ENCODE results near the gene LDLRAD4.

The LDLRAD4 gene

DNA sequence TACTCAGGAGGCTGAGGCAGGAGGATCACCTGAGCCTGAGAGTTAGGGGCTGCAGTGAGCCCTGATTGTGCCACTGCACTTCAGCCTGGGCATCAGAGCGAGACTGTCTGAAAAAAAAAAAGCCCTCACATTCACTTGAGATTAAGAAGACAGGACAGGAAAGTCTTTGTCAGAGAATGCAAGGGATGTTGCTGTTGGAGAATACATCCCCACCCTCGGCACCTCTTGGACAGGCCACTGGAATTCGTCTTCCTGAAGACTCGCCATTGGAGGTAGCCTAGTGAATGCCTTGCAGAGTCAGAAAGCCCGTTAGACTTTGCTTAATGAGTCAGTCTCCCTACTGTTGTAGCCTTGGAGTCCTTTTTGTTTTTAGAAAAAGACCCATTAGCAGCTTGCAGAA, 302.2 kb downstream of the LDLRAD4 start:
- H3K9me3 ChIP-seq (ENCODE audit: low read depth, low read length): no peaks in the 10 kb centered on the region
- TF ChIP-seq POLR2AphosphoS5 (IDR thresholded peaks at IDR 0.05; ENCODE audit: borderline replicate concordance, low read depth, low read length) (no peak), EZH2 (IDR thresholded peaks at IDR 0.05) (no peak), FOXP2 (optimal IDR thresholded peaks at IDR 0.05; ENCODE audit: control extremely low read depth, extremely low read length, insufficient read depth) (no peak)
- no peaks in the 10 kb centered on the region for H3K36me3 ChIP-seq (ENCODE audit: insufficient read depth, low read length)
- no peak overlapping the region for H3K9ac ChIP-seq (ENCODE audit: insufficient read length)
- H3K27ac ChIP-seq: no peak overlapping the region
- no peak overlapping the region for H3K4me3 ChIP-seq
- DNase-seq (ENCODE audit: low read depth, low spot score): no peak

- no peak overlapping the region for H3K9ac ChIP-seq (ENCODE audit: insufficient read length)
- H3K4me3 ChIP-seq: no peak overlapping the region
- no peak overlapping the region for H3K27ac ChIP-seq
- no peaks in the 10 kb centered on the region for H3K9me3 ChIP-seq (ENCODE audit: low read depth, low read length)
- H3K36me3 ChIP-seq (ENCODE audit: insufficient read depth, low read length): no peaks in the 10 kb centered on the region
- TF ChIP-seq EZH2 (IDR thresholded peaks at IDR 0.05) (no peak), FOXP2 (optimal IDR thresholded peaks at IDR 0.05; ENCODE audit: control extremely low read depth, extremely low read length, insufficient read depth) (no peak), POLR2AphosphoS5 (IDR thresholded peaks at IDR 0.05; ENCODE audit: borderline replicate concordance, low read depth, low read length) (no peak)
- no peak for DNase-seq (ENCODE audit: low read depth, low spot score)
These were observed 302.9 kb downstream of the LDLRAD4 start for GRCh38 chr18:13521418-13521817.

GRCh38 chr18:13522256-13522655, 303.7 kb downstream of the LDLRAD4 start:
- H3K27ac ChIP-seq: no peak overlapping the region
- no peaks in the 10 kb centered on the region for H3K36me3 ChIP-seq (ENCODE audit: insufficient read depth, low read length)
- H3K9ac ChIP-seq (ENCODE audit: insufficient read length): no peak overlapping the region
- no peaks in the 10 kb centered on the region for H3K9me3 ChIP-seq (ENCODE audit: low read depth, low read length)
- DNase-seq (ENCODE audit: low read depth, low spot score): no peak
- no peak overlapping the region for H3K4me3 ChIP-seq
- TF ChIP-seq POLR2AphosphoS5 (IDR thresholded peaks at IDR 0.05; ENCODE audit: borderline replicate concordance, low read depth, low read length): no peak
- TF ChIP-seq EZH2 (IDR thresholded peaks at IDR 0.05): no peak
- TF ChIP-seq FOXP2 (optimal IDR thresholded peaks at IDR 0.05; ENCODE audit: control extremely low read depth, extremely low read length, insufficient read depth): no peak

DNA sequence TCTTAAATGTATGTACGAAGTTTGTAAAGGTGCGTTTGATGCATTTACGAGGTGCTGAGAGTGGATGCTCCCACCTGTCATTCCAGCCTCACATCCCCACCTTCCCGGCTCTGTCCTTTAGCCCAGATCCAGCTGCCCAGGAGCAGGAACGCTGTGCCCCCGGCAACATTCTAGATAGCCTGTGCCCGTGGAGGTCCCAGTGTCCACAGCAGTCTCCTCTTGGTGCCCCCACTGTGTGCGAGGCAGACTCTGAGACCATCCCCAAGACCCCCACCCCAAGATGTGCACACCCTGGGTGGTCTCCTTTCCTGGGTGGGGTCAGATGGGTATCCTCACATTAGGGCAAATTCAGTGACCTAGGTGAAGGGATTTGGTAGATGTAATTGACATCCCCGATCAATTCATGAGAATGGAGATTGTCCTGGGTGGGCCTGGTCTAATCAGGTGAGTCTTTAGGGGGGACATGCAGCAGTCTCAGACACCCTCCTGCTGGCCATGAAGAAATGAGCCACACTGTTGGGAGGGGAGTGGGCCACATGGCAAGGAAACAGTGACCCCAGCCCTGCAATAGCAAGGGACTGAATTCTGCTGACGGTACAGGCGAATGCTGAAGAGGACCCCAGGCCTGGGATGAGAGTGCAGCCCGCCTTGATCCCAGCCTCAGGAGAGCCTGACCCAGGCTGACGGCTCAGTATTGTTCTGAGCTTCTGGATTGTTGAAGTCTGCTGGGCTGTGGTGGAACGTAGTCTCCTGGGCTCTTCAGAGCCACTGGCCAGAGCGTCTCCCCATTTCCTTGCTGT, 304.5 kb downstream of the LDLRAD4 start:
- no peak for TF ChIP-seq FOXP2 (optimal IDR thresholded peaks at IDR 0.05; ENCODE audit: control extremely low read depth, extremely low read length, insufficient read depth)
- TF ChIP-seq POLR2AphosphoS5 (IDR thresholded peaks at IDR 0.05; ENCODE audit: borderline replicate concordance, low read depth, low read length): no peak
- TF ChIP-seq EZH2 (IDR thresholded peaks at IDR 0.05): no peak
- Histone ChIP-seq H3K9me3 (ENCODE audit: low read depth, low read length) (no peaks in the 10 kb centered on the region), H3K9ac (ENCODE audit: insufficient read length) (no peak overlapping the region), H3K4me3 (no peak overlapping the region), H3K36me3 (ENCODE audit: insufficient read depth, low read length) (no peaks in the 10 kb centered on the region), H3K27ac (no peak overlapping the region)
- DNase-seq (ENCODE audit: low read depth, low spot score): no peak

DNA sequence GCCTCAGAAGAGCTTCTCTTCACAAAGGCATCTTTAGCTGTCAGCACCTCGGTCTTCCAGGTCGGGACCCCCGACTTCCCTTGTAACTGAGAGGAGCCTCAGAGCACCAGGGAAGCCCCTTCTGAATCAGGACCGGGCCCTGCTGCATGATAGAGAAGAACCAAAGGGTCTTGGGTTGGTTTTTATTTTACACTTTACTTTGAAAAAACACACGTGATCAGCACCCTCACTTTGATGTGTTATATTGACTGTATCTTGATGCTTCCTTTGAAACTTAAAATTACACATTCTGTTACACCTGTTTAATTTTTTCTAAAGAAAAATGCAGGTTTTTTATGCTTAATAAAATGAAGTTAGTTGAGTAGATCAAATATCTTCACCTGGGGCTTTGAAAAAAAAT, 305.5 kb downstream of the LDLRAD4 start:
- H3K27ac ChIP-seq: no peak overlapping the region
- DNase-seq (ENCODE audit: low read depth, low spot score): no peak
- H3K4me3 ChIP-seq: no peak overlapping the region
- no peaks in the 10 kb centered on the region for H3K36me3 ChIP-seq (ENCODE audit: insufficient read depth, low read length)
- no peak overlapping the region for H3K9ac ChIP-seq (ENCODE audit: insufficient read length)
- no peaks in the 10 kb centered on the region for H3K9me3 ChIP-seq (ENCODE audit: low read depth, low read length)
- TF ChIP-seq FOXP2 (optimal IDR thresholded peaks at IDR 0.05; ENCODE audit: control extremely low read depth, extremely low read length, insufficient read depth) (no peak), EZH2 (IDR thresholded peaks at IDR 0.05) (no peak)

- Histone ChIP-seq H3K9ac (ENCODE audit: insufficient read length) (no peak overlapping the region), H3K9me3 (ENCODE audit: low read depth, low read length) (no peaks in the 10 kb centered on the region), H3K27ac (no peak overlapping the region), H3K36me3 (ENCODE audit: insufficient read depth, low read length) (no peaks in the 10 kb centered on the region), H3K4me3 (no peak overlapping the region)
- DNase-seq (ENCODE audit: low read depth, low spot score): no peak
- TF ChIP-seq EZH2 (IDR thresholded peaks at IDR 0.05): no peak
- TF ChIP-seq FOXP2 (optimal IDR thresholded peaks at IDR 0.05; ENCODE audit: control extremely low read depth, extremely low read length, insufficient read depth): no peak
- TF ChIP-seq POLR2AphosphoS5 (IDR thresholded peaks at IDR 0.05; ENCODE audit: borderline replicate concordance, low read depth, low read length): no peak
These were observed 306.3 kb downstream of the LDLRAD4 start for GRCh38 chr18:13524811-13525210.

DNA sequence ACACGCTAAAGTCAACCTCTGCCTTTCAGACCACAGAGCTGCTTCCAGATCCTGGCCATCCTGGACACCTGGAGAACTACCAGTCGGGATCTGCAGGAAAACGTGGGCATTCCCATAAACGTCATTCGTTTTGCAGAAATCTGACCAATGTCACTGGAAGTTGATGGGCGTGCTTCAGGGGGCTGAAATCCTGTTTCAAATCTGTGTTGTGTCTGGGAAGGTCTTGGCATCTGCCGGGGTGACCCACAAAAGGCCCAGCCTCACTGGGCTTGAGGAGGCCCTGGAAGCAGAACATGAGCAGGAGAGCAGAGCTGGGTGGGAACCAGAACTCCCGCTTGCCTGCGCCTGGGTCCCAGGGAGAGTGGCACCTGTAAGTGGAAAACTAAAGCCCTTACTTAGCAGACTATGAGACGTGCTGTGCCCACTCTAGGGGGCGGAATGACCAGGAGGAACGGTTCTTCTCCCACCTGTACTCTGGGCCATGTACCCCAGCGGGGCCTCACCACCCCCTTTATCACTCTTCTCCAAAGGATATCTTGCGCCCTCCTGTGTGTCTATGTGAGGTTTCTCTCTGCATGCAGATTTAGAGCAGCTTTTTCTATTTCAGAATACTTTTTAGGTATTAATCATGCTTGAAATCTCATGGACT, 306.9 kb downstream of the LDLRAD4 start:
- TF ChIP-seq POLR2AphosphoS5 (IDR thresholded peaks at IDR 0.05; ENCODE audit: borderline replicate concordance, low read depth, low read length) (no peak), EZH2 (IDR thresholded peaks at IDR 0.05) (no peak), FOXP2 (optimal IDR thresholded peaks at IDR 0.05; ENCODE audit: control extremely low read depth, extremely low read length, insufficient read depth) (no peak)
- Histone ChIP-seq H3K4me3 (no peak overlapping the region), H3K36me3 (ENCODE audit: insufficient read depth, low read length) (no peaks in the 10 kb centered on the region), H3K9ac (ENCODE audit: insufficient read length) (no peak overlapping the region), H3K9me3 (ENCODE audit: low read depth, low read length) (no peaks in the 10 kb centered on the region), H3K27ac (no peak overlapping the region)
- DNase-seq (ENCODE audit: low read depth, low spot score): no peak

- Histone ChIP-seq H3K36me3 (ENCODE audit: insufficient read depth, low read length) (no peaks in the 10 kb centered on the region), H3K9ac (ENCODE audit: insufficient read length) (no peak overlapping the region), H3K9me3 (ENCODE audit: low read depth, low read length) (no peaks in the 10 kb centered on the region), H3K27ac (no peak overlapping the region), H3K4me3 (no peak overlapping the region)
- TF ChIP-seq POLR2AphosphoS5 (IDR thresholded peaks at IDR 0.05; ENCODE audit: borderline replicate concordance, low read depth, low read length): no peak
- no peak for TF ChIP-seq FOXP2 (optimal IDR thresholded peaks at IDR 0.05; ENCODE audit: control extremely low read depth, extremely low read length, insufficient read depth)
- TF ChIP-seq EZH2 (IDR thresholded peaks at IDR 0.05): no peak
- DNase-seq (ENCODE audit: low read depth, low spot score): no peak
These were observed 308.0 kb downstream of the LDLRAD4 start for GRCh38 chr18:13526519-13526918.

Measured in SK-N-MC (cell line).